ENCODE measurements around the gene PIN1.

The PIN1 gene

GRCh38 chr19:9801976-9802375, 33.1 kb upstream of the PIN1 start:
- DNase-seq (ENCODE audit: extremely low read depth, low read depth): no peak
- TF ChIP-seq CTCF (IDR thresholded peaks at IDR 0.05; ENCODE audit: low read depth, low read length): no peak

- DNase-seq (ENCODE audit: extremely low read depth, low read depth): no peak
- TF ChIP-seq CTCF (IDR thresholded peaks at IDR 0.05; ENCODE audit: low read depth, low read length): no peak
Measured at GRCh38 chr19:9806803-9807202, 28.3 kb upstream of the PIN1 start.

- no peak for DNase-seq (ENCODE audit: extremely low read depth, low read depth)
- no peak for TF ChIP-seq CTCF (IDR thresholded peaks at IDR 0.05; ENCODE audit: low read depth, low read length)
Measured at GRCh38 chr19:9808855-9809824, 26.0 kb upstream of the PIN1 start.

- no peak for DNase-seq (ENCODE audit: extremely low read depth, low read depth)
- TF ChIP-seq CTCF (IDR thresholded peaks at IDR 0.05; ENCODE audit: low read depth, low read length): no peak
Measured at GRCh38 chr19:9811139-9811538, 24.0 kb upstream of the PIN1 start.

DNA sequence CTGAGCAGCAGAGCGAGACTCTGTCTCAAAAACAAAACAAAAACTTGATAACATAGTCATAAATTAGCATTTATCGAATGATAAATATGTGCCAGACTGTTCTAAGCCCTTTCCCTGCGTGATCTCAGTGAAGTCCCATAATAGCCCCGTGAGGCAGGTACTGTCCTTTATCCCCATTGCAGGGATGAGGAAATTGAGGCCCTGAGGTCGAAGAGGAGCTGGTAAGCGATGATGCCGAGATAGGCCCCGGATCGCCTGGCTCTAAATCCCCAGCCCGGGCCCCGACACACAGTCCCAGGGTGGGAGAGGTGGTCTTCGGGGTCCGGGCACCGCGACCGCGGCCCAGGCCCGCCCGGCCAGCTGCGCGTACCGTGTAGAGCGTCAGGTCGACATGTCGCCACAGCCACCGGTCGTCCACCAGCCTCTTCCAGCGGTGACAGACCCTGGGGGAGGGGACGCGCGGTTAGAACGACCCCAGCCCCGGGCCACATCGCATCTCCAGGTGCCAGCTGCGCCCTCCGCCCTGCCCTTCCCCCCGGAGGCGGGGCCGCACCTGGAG, 16.9 kb upstream of the PIN1 start:
- DNase-seq (ENCODE audit: extremely low read depth, low read depth): no peak
- no peak for TF ChIP-seq CTCF (IDR thresholded peaks at IDR 0.05; ENCODE audit: low read depth, low read length)

GRCh38 chr19:9818734-9819595, 16.2 kb upstream of the PIN1 start, which contains the start of gene FBXL12:
FBXL12 (minus strand) TSS chr19:9819079; CDS start chr19:9818813, 266 bp downstream.
- no peak for TF ChIP-seq CTCF (IDR thresholded peaks at IDR 0.05; ENCODE audit: low read depth, low read length)

More at GRCh38 chr19:9818734-9819595, 16.2 kb upstream of the PIN1 start, which contains the start of gene FBXL12:
- DNase-seq (ENCODE audit: extremely low read depth, low read depth): peak; percentile 100
